K562 (cell line): Measurements from ENCODE around the gene ACTR5. TPM values are rescaled to one million over a fixed set of nuclear protein-coding genes. Genes with fewer than 3 reads are reported as not detected.

Experiments
- ELF2 ChIP-seq: fragments of 250-450 bp; sonication (Bioruptor Pico); IDR thresholded peaks from 2 replicates; pipeline ENCODE4 v1.5.0; 2021; ENCODE audit warnings: mild to moderate bottlenecking
- GATA2 ChIP-seq: sonication (generic); formaldehyde crosslinking; IDR thresholded peaks from 2 replicates; pipeline ENCODE4 v1.4.0; 2020; ENCODE audit warnings: mild to moderate bottlenecking, missing genetic modification reagents
- PYGO2 ChIP-seq: fragments of 450-650 bp; IDR thresholded peaks from 2 replicates; pipeline ENCODE4 v1.6.1; 2016; ENCODE audit warnings: mild to moderate bottlenecking, missing genetic modification characterization, moderate library complexity, missing compliant biosample characterization
- ZNF384 ChIP-seq: IDR thresholded peaks from 2 replicates; pipeline ENCODE4 v1.6.1; 2012; ENCODE audit warnings: low read depth, low read length, improper control_type of control experiment
- ZNF764 ChIP-seq: fragments of 250-450 bp; sonication (Bioruptor Pico); IDR thresholded peaks from 2 replicates; pipeline ENCODE4 v1.4.0; 2020; ENCODE audit warnings: low read depth, mild to moderate bottlenecking, moderate library complexity
- polyA plus RNA-seq, 8 experiments: library from polyadenylated mRNA; depleted of rRNA in 4 of 8; stranded (reverse) in 5 of 8; unstranded in 3 of 8; fragments of >200 nt; fragmentation: Nextera tagmentation in 2 of 8; fragmentation: Illumina TruSeq in 1 of 8; extraction: Ambion mirVana in 2 of 8; extraction: Trizol in 1 of 8; gene quantifications; 2 replicates each; pipeline versions ENCODE4 v1.2.1 to v1.2.3, GENCODE V29; 2011 to 2014; ENCODE audit warnings: inconsistent platforms in 1 of 8, missing spikeins in 1 of 8
- total RNA-seq, 7 experiments: library from RNA; depleted of rRNA in 6 of 7; stranded (reverse); fragments of >200 nt in 6 of 7; fragmentation: Illumina TruSeq in 2 of 7; extraction: Trizol in 2 of 7; gene quantifications; 2 replicates each; pipeline versions ENCODE4 v1.2.1 to v1.2.3, GENCODE V29; 2011 to 2021; ENCODE audit warnings: low replicate concordance in 1 of 7
- TF ChIP-seq, protein P1 (sequence below): fragments of 450-650 bp; IDR thresholded peaks from 2 replicates; pipeline ENCODE4 v1.6.1; 2016; ENCODE audit warnings: low read depth
- TF ChIP-seq, protein P2 (sequence below): fragments of 250-450 bp; sonication (Bioruptor Pico); IDR thresholded peaks from 2 replicates; pipeline ENCODE4 v1.5.0; 2021; ENCODE audit warnings: mild to moderate bottlenecking, moderate library complexity
- TF ChIP-seq, protein P3 (sequence below), 2 experiments: fragments of 250-450 bp in 1 of 2; fragments of 450-650 bp in 1 of 2; sonication (Bioruptor Pico) in 1 of 2; IDR thresholded peaks; 2 replicates each; pipeline versions ENCODE4 v1.6.1 to v1.8.0; 2016 to 2021; ENCODE audit warnings: mild to moderate bottlenecking in 2 of 2, moderate library complexity in 2 of 2, missing compliant biosample characterization in 1 of 2, missing genetic modification characterization in 1 of 2
- TF ChIP-seq, protein P4 (sequence below): sonication (generic); formaldehyde crosslinking; IDR thresholded peaks from 2 replicates; pipeline ENCODE4 v1.8.0; 2022; ENCODE audit warnings: mild to moderate bottlenecking, missing genetic modification reagents

Gene ACTR5
- total and polyA plus RNA-seq, 9 of the 15 experiments (the other 6 are each of a cell fraction or from before 2014, with no cell fraction given) = 0.93 to 18.8 (median 12.9) TPM

DNA sequence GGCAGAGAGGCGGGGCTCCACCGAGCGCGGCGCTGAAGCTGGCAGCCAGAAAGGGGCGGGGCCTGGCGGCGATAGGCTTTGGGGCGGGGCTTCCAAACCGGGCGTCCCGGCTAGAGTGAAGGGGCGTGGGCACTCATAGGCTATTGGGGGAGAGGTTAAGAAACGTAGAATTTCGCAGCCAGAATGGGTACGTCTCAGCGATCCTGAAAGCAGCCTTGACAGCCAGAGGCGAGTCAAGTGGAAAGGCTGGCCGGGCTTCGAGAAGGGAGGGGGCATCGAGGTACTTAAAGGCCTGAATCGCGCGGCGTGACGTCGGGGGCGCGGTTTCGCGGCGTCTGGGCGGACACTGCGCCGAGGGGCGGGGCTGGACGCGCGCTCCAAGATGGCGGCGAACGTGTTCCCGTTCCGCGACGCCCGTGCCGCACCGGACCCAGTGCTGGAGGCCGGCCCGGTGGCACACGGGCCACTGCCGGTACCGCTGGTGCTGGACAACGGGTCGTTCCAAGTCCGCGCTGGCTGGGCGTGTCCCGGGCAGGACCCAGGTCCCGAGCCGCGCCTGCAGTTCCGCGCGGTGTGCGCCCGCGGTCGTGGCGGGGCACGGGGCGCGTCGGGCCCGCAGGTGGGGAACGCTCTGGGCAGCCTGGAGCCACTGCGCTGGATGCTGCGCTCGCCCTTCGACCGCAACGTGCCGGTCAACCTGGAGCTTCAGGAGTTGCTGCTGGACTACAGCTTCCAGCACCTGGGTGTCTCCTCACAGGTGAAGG is at the start of gene ACTR5 (continued):
- TF ChIP-seq, protein P1, sequence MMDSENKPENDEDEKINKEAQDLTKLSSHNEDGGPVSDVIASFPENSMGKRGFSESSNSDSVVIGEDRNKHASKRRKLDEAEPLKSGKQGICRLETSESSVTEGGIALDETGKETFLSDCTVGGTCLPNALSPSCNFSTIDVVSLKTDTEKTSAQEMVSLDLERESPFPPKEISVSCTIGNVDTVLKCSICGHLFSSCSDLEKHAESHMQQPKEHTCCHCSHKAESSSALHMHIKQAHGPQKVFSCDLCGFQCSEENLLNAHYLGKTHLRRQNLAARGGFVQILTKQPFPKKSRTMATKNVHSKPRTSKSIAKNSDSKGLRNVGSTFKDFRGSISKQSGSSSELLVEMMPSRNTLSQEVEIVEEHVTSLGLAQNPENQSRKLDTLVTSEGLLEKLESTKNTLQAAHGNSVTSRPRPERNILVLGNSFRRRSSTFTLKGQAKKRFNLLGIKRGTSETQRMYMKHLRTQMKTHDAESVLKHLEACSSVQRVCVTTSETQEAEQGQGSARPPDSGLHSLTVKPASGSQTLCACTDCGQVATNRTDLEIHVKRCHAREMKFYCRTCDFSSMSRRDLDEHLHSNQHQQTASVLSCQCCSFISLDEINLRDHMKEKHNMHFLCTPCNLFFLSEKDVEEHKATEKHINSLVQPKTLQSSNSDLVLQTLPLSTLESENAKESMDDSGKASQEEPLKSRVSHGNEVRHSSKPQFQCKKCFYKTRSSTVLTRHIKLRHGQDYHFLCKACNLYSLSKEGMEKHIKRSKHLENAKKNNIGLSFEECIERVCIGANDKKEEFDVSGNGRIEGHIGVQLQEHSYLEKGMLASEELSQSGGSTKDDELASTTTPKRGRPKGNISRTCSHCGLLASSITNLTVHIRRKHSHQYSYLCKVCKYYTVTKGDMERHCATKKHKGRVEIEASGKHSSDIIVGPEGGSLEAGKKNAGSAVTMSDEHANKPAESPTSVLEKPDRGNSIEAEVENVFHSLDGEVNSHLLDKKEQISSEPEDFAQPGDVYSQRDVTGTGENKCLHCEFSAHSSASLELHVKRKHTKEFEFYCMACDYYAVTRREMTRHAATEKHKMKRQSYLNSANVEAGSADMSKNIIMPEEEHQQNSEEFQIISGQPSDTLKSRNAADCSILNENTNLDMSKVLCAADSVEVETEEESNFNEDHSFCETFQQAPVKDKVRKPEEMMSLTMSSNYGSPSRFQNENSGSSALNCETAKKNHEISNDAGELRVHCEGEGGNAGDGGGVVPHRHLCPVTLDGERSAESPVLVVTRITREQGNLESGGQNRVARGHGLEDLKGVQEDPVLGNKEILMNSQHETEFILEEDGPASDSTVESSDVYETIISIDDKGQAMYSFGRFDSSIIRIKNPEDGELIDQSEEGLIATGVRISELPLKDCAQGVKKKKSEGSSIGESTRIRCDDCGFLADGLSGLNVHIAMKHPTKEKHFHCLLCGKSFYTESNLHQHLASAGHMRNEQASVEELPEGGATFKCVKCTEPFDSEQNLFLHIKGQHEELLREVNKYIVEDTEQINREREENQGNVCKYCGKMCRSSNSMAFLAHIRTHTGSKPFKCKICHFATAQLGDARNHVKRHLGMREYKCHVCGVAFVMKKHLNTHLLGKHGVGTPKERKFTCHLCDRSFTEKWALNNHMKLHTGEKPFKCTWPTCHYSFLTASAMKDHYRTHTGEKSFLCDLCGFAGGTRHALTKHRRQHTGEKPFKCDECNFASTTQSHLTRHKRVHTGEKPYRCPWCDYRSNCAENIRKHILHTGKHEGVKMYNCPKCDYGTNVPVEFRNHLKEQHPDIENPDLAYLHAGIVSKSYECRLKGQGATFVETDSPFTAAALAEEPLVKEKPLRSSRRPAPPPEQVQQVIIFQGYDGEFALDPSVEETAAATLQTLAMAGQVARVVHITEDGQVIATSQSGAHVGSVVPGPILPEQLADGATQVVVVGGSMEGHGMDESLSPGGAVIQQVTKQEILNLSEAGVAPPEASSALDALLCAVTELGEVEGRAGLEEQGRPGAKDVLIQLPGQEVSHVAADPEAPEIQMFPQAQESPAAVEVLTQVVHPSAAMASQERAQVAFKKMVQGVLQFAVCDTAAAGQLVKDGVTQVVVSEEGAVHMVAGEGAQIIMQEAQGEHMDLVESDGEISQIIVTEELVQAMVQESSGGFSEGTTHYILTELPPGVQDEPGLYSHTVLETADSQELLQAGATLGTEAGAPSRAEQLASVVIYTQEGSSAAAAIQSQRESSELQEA = no peak
- TF ChIP-seq ZNF764 (CRISPR knock-in tag) (no peak), ELF2 (CRISPR knock-in tag) (no peak), ZNF384 (no peak), GATA2 (no peak), PYGO2 (no peak)
- TF ChIP-seq, protein P2, sequence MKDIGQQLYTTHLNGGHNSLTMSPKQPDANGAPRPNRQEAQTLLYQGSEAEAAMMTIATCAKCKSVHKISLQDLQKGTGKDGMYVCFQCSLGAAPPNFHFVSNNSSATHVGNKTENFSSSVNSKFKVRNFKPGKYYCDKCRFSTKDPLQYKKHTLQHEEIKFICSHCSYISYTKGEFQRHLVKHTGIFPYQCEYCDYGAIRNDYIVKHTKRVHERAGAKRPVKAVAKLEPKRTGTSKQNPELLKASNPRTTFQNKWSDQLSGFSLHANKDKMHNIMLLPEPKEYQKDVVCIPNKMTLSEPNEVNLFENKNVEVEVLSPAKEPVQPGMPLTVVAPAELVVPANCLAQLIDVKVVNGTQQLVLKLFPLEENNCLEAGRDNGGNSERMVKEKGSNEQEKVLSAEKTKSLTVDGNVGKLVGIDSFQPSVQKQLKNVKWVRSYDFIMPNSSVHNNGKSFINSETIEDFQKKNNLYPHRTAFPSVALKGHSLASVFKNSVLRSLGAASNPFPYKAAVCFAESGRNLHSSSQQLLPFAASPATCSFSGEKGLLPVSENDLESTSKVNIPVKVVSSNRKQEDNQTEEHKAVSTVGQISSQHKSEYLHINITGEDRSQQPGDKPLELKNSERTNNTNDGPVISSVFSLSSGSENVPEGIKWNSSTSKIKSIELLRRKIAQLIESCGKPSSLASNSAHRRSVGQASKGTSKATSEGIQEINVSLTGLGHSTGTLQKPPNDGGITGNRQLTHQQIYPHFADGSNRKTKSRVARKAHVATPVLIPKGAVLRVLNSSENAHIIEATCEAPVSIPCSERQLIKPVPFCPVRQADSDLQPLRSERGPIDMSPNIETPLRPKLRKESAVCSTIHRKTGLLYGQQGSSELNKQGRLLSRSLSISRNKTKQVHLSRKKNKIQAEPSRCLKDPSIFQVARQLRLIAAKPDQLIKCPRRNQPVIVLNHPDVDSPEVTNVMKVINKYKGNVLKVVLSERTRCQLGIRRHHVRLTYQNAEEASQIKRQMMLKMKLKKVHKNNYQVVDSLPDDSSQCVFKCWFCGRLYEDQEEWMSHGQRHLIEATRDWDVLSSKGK = no peak
- TF ChIP-seq, protein P3, sequence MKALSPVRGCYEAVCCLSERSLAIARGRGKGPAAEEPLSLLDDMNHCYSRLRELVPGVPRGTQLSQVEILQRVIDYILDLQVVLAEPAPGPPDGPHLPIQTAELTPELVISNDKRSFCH (CRISPR knock-in tag; IDR thresholded peaks at IDR 0.05) = no peak
- TF ChIP-seq, protein P3 (tag; IDR thresholded peaks at IDR 0.05) = peak; percentile 70
- TF ChIP-seq, protein P4, sequence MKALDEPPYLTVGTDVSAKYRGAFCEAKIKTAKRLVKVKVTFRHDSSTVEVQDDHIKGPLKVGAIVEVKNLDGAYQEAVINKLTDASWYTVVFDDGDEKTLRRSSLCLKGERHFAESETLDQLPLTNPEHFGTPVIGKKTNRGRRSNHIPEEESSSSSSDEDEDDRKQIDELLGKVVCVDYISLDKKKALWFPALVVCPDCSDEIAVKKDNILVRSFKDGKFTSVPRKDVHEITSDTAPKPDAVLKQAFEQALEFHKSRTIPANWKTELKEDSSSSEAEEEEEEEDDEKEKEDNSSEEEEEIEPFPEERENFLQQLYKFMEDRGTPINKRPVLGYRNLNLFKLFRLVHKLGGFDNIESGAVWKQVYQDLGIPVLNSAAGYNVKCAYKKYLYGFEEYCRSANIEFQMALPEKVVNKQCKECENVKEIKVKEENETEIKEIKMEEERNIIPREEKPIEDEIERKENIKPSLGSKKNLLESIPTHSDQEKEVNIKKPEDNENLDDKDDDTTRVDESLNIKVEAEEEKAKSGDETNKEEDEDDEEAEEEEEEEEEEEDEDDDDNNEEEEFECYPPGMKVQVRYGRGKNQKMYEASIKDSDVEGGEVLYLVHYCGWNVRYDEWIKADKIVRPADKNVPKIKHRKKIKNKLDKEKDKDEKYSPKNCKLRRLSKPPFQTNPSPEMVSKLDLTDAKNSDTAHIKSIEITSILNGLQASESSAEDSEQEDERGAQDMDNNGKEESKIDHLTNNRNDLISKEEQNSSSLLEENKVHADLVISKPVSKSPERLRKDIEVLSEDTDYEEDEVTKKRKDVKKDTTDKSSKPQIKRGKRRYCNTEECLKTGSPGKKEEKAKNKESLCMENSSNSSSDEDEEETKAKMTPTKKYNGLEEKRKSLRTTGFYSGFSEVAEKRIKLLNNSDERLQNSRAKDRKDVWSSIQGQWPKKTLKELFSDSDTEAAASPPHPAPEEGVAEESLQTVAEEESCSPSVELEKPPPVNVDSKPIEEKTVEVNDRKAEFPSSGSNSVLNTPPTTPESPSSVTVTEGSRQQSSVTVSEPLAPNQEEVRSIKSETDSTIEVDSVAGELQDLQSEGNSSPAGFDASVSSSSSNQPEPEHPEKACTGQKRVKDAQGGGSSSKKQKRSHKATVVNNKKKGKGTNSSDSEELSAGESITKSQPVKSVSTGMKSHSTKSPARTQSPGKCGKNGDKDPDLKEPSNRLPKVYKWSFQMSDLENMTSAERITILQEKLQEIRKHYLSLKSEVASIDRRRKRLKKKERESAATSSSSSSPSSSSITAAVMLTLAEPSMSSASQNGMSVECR (CRISPR knock-in tag) = peak; percentile 91
